GM21576 (cell line): ENCODE data around the gene KCTD17.

Experiments
- ATAC-seq: cut with Tn5 transposase; IDR thresholded peaks from one replicate; pipeline ENCODE4 v1.9.1; 2021; ENCODE audit warnings: mild to moderate bottlenecking, moderate library complexity; ENCODE audit not compliant: unreplicated experiment

KCTD17 gene

GRCh38 chr22:37036655-37037377, 14.7 kb upstream of the KCTD17 start:
- no peak for ATAC-seq

- no peak for ATAC-seq
Observed at GRCh38 chr22:37037669-37038068, 13.9 kb upstream of the KCTD17 start.

- no peak for ATAC-seq
Observed at GRCh38 chr22:37039466-37039865, 12.1 kb upstream of the KCTD17 start.

GRCh38 chr22:37043209-37043827, 8.2 kb upstream of the KCTD17 start:
- no peak for ATAC-seq

- ATAC-seq, result no peak
Observed at GRCh38 chr22:37043828-37044538, 7.6 kb upstream of the KCTD17 start.

GRCh38 chr22:37044634-37045625, 6.6 kb upstream of the KCTD17 start:
- no peak for ATAC-seq

- ATAC-seq, result no peak
Observed at GRCh38 chr22:37045958-37046357, 5.6 kb upstream of the KCTD17 start.

- ATAC-seq, result no peak
Observed at GRCh38 chr22:37046589-37046988, 5.0 kb upstream of the KCTD17 start.

- no peak for ATAC-seq
Observed at GRCh38 chr22:37047006-37047405, 4.5 kb upstream of the KCTD17 start.

GRCh38 chr22:37048133-37048532, 3.4 kb upstream of the KCTD17 start:
- no peak for ATAC-seq

GRCh38 chr22:37049224-37049623, 2.3 kb upstream of the KCTD17 start:
- ATAC-seq, result no peak

GRCh38 chr22:37050913-37051312, 629 bp upstream of the KCTD17 start:
- no peak for ATAC-seq

- ATAC-seq, result no peak
Observed at GRCh38 chr22:37052386-37053309, 1.1 kb downstream of the KCTD17 start.

- no peak for ATAC-seq
Observed at GRCh38 chr22:37053310-37054055, 1.9 kb downstream of the KCTD17 start.

- no peak for ATAC-seq
Observed at GRCh38 chr22:37054056-37054395, 2.5 kb downstream of the KCTD17 start.

GRCh38 chr22:37054600-37055365, 3.2 kb downstream of the KCTD17 start:
- ATAC-seq, result no peak

- ATAC-seq, result no peak
Observed at GRCh38 chr22:37056246-37056645, 4.7 kb downstream of the KCTD17 start.

- no peak for ATAC-seq
Observed at GRCh38 chr22:37057226-37057625, 5.7 kb downstream of the KCTD17 start.
